ENCODE measurements around the gene DTNBP1. TPM values are rescaled to one million over a fixed set of nuclear protein-coding genes. Genes with fewer than 3 reads are reported as not detected.

Gene DTNBP1
- total and polyA plus RNA-seq, 2 experiments from 2014 or later, result 0.32 to 15.8 TPM

- Histone ChIP-seq H2AFZ (no peak overlapping the region), H3K4me3 (no peak overlapping the region), H3K4me2 (ENCODE audit: unreplicated experiment) (no peak overlapping the region), H3K36me3 (ENCODE audit: low read depth) (no peaks in the 10 kb centered on the region), H4K20me1 (ENCODE audit: insufficient read depth) (no peaks in the 10 kb centered on the region), H3K9ac (no peak overlapping the region), H3K27me3 (replicated peaks; ENCODE audit: insufficient read depth) (peaks cover 41% of the 10 kb centered on the region), H3K79me2 (ENCODE audit: insufficient read depth) (no peaks in the 10 kb centered on the region), H3K9me3 (ENCODE audit: low read depth) (no peaks in the 10 kb centered on the region), H3F3A (ENCODE audit: insufficient read depth) (no peaks in the 10 kb centered on the region), H3K27ac (no peak overlapping the region), H3K9me2 (ENCODE audit: insufficient read depth) (no peaks in the 10 kb centered on the region), H3K4me1 (ENCODE audit: insufficient read depth) (no peaks in the 10 kb centered on the region)
- TF ChIP-seq EZH2 (IDR thresholded peaks at IDR 0.05; ENCODE audit: insufficient read depth, poor library complexity, severe bottlenecking), result no peak
- TF ChIP-seq EZH2phosphoT487 (IDR thresholded peaks at IDR 0.05; ENCODE audit: insufficient read depth, low read depth), result no peak
- no peak for DNase-seq
- in situ Hi-C loops (cut with MboI), result no loop called here
Observed at GRCh38 chr6:15678514-15678913, 15.7 kb upstream of the DTNBP1 start.

GRCh38 chr6:15677822-15678221, 15.0 kb upstream of the DTNBP1 start:
- Histone ChIP-seq H3K9me3 (ENCODE audit: low read depth) (no peaks in the 10 kb centered on the region), H4K20me1 (ENCODE audit: insufficient read depth) (no peaks in the 10 kb centered on the region), H3K9me2 (ENCODE audit: insufficient read depth) (no peaks in the 10 kb centered on the region), H3K79me2 (ENCODE audit: insufficient read depth) (no peaks in the 10 kb centered on the region), H3K9ac (no peak overlapping the region), H2AFZ (no peak overlapping the region), H3K4me3 (no peak overlapping the region), H3K4me2 (ENCODE audit: unreplicated experiment) (no peak overlapping the region), H3F3A (ENCODE audit: insufficient read depth) (no peaks in the 10 kb centered on the region), H3K27ac (no peak overlapping the region), H3K36me3 (ENCODE audit: low read depth) (no peaks in the 10 kb centered on the region), H3K27me3 (replicated peaks; ENCODE audit: insufficient read depth) (peaks cover 40% of the 10 kb centered on the region), H3K4me1 (ENCODE audit: insufficient read depth) (no peaks in the 10 kb centered on the region)
- no peak for TF ChIP-seq EZH2 (IDR thresholded peaks at IDR 0.05; ENCODE audit: insufficient read depth, poor library complexity, severe bottlenecking)
- no peak for TF ChIP-seq EZH2phosphoT487 (IDR thresholded peaks at IDR 0.05; ENCODE audit: insufficient read depth, low read depth)
- in situ Hi-C loops (cut with MboI), result no loop called here
- WGBS, 2 experiments (ENCODE audit: low coverage in 1 of 2, low lambda C conversion rate in 2 of 2, missing lambda C conversion rate in 2 of 2), result 60 to 63% methylated on average over 6 of the region's 6 CpGs
- no peak for DNase-seq

- Histone ChIP-seq H2AFZ (no peak overlapping the region), H3K4me3 (no peak overlapping the region), H3K79me2 (ENCODE audit: insufficient read depth) (no peaks in the 10 kb centered on the region), H4K20me1 (ENCODE audit: insufficient read depth) (no peaks in the 10 kb centered on the region), H3K9ac (no peak overlapping the region), H3K4me1 (ENCODE audit: insufficient read depth) (no peaks in the 10 kb centered on the region), H3K9me3 (ENCODE audit: low read depth) (no peaks in the 10 kb centered on the region), H3K4me2 (ENCODE audit: unreplicated experiment) (no peak overlapping the region), H3K27me3 (replicated peaks; ENCODE audit: insufficient read depth) (peaks cover 36% of the 10 kb centered on the region), H3K36me3 (ENCODE audit: low read depth) (no peaks in the 10 kb centered on the region), H3K27ac (no peak overlapping the region), H3F3A (ENCODE audit: insufficient read depth) (no peaks in the 10 kb centered on the region), H3K9me2 (ENCODE audit: insufficient read depth) (no peaks in the 10 kb centered on the region)
- DNase-seq, result no peak
- TF ChIP-seq EZH2 (IDR thresholded peaks at IDR 0.05; ENCODE audit: insufficient read depth, poor library complexity, severe bottlenecking) (no peak), EZH2phosphoT487 (IDR thresholded peaks at IDR 0.05; ENCODE audit: insufficient read depth, low read depth) (no peak)
- in situ Hi-C loops (cut with MboI), result no loop called here
- 70 to 76% methylated on average over 3 of the region's 3 CpGs for WGBS, 2 experiments (ENCODE audit: low coverage in 1 of 2, low lambda C conversion rate in 2 of 2, missing lambda C conversion rate in 2 of 2)
Observed at GRCh38 chr6:15675536-15676220, 12.8 kb upstream of the DTNBP1 start.

- in situ Hi-C loops (cut with MboI), result no loop called here
- H3K27me3 ChIP-seq (replicated peaks; ENCODE audit: insufficient read depth), result peaks cover 31% of the 10 kb centered on the region
- DNase-seq, result no peak
Observed at GRCh38 chr6:15674690-15675386, 12.0 kb upstream of the DTNBP1 start.

More at GRCh38 chr6:15674690-15675386, 12.0 kb upstream of the DTNBP1 start:
- Histone ChIP-seq H3K9me2 (ENCODE audit: insufficient read depth) (no peaks in the 10 kb centered on the region), H3K4me3 (no peak overlapping the region), H2AFZ (no peak overlapping the region), H3K9ac (no peak overlapping the region), H3K4me1 (ENCODE audit: insufficient read depth) (no peaks in the 10 kb centered on the region), H3K36me3 (ENCODE audit: low read depth) (no peaks in the 10 kb centered on the region), H3K79me2 (ENCODE audit: insufficient read depth) (no peaks in the 10 kb centered on the region), H3K9me3 (ENCODE audit: low read depth) (no peaks in the 10 kb centered on the region), H4K20me1 (ENCODE audit: insufficient read depth) (no peaks in the 10 kb centered on the region), H3K27ac (no peak overlapping the region), H3K4me2 (ENCODE audit: unreplicated experiment) (no peak overlapping the region), H3F3A (ENCODE audit: insufficient read depth) (no peaks in the 10 kb centered on the region)
- WGBS, 2 experiments (ENCODE audit: low coverage in 1 of 2, low lambda C conversion rate in 2 of 2, missing lambda C conversion rate in 2 of 2), result 51% methylated on average over 9 of the region's 9 CpGs
- TF ChIP-seq EZH2phosphoT487 (IDR thresholded peaks at IDR 0.05; ENCODE audit: insufficient read depth, low read depth) (no peak), EZH2 (IDR thresholded peaks at IDR 0.05; ENCODE audit: insufficient read depth, poor library complexity, severe bottlenecking) (no peak)

Data from GM23248 (cell line).